Cardiac muscle cell (in vitro differentiated cells and primary cell): ENCODE results near the gene SAMD14. TPM values are rescaled to one million over a fixed set of nuclear protein-coding genes. Genes with fewer than 3 reads are reported as not detected.
A peak's percentile ranks its signal among the peaks of the same experiment; 100 is the strongest.

ENCODE experiments used
- DNase-seq, 2 donors: peaks; one replicate each; pipeline versions ENCODE4 v3.0.0 to v3.0.0-alpha.2; 2010 to 2017; ENCODE audit warnings: low read depth in 1 of 2, low spot score in 1 of 2
- H3K27ac ChIP-seq: fragments of 200-600 bp; sonication (generic); 2 replicates; pipeline ENCODE4 v1.5.1; 2016
- H3K27me3 ChIP-seq: fragments of 200-600 bp; sonication (generic); 2 replicates; pipeline ENCODE4 v1.6.0; 2016; ENCODE audit warnings: control low read depth
- H3K36me3 ChIP-seq: fragments of 200-600 bp; sonication (generic); 2 replicates; pipeline ENCODE4 v1.5.1; 2016; ENCODE audit warnings: control low read depth
- H3K4me1 ChIP-seq: fragments of 200-600 bp; sonication (generic); 2 replicates; pipeline ENCODE4 v1.8.1; 2017; ENCODE audit warnings: low read depth, mild to moderate bottlenecking, mixed run types
- H3K4me3 ChIP-seq: fragments of 200-600 bp; sonication (generic); 2 replicates; pipeline ENCODE4 v1.5.1; 2016; ENCODE audit warnings: mild to moderate bottlenecking
- H3K9me3 ChIP-seq: fragments of 200-600 bp; sonication (generic); 2 replicates; pipeline ENCODE4 v1.5.1; 2017; ENCODE audit warnings: low read depth, mild to moderate bottlenecking, control low read depth
- polyA plus RNA-seq: library from polyadenylated mRNA; unstranded; fragments of >200 nt; fragmentation: Nextera tagmentation; extraction: Ambion mirVana; gene quantifications from 2 replicates; pipeline ENCODE4 v1.2.1, GENCODE V29; 2016
- total RNA-seq: library from RNA; depleted of rRNA; stranded (reverse); fragments of >200 nt; gene quantifications from 2 replicates; pipeline ENCODE4 v1.2.3, GENCODE V29; 2016
- TF ChIP-seq, protein P1 (sequence below): IDR thresholded peaks from 2 replicates; pipeline ENCODE4 v1.5.1; 2012; ENCODE audit warnings: low read depth, mild to moderate bottlenecking, low read length

SAMD14 gene
- total and polyA plus RNA-seq, 2 experiments from 2014 or later, result 2.5 to 2.8 TPM

DNA sequence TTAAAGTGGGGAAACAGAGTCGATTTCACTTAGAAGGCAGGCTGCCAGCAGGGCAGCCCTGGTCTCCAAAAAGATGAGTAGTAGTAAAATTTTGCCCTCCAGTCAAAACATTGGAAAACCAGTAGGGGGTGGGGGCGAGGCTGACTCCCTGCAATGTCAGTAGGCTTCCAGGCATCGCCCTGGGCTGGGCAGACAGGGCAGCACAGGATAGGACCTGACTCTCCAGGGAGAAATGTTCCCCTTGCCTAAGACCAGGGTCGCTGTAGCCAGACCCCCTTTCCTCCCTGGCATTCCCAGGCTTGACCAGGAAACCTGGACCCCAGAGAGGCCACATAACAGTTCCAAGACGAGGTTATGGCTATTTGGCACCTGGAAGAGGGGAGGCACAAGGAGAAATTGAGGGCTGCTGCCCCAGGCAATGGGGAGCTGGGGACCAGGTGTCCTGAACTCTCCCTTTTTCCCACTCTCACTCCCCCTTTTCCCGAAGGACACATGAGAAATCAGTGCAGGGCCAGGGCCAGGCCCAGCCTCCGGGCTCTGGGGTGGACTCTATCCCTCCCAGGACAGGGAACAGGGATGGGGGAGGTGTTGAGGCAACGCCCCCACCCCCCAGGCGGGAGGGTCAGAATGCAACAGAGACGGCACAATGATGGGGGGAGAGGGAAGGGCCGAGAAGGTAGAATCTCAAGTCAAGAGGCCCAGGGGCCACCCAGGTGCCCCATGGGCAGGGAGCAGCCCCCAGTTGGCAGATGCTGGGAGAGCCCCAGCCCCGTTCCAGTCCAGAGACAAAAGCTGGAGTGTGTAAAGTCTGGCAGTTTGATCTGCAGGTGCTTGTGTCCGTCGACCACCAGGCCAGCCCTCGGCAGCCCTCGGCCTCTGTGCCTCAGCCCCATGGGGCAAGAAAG, 4.5 kb upstream of the SAMD14 start:
- DNase-seq, result no peak
- Histone ChIP-seq H3K4me1 (peaks cover 9% of the 10 kb centered on the region), H3K4me3 (no peak overlapping the region), H3K9me3 (no peaks in the 10 kb centered on the region), H3K36me3 (peaks cover 30% of the 10 kb centered on the region), H3K27ac (no peak overlapping the region), H3K27me3 (peaks cover 18% of the 10 kb centered on the region)
- TF ChIP-seq, protein P1, sequence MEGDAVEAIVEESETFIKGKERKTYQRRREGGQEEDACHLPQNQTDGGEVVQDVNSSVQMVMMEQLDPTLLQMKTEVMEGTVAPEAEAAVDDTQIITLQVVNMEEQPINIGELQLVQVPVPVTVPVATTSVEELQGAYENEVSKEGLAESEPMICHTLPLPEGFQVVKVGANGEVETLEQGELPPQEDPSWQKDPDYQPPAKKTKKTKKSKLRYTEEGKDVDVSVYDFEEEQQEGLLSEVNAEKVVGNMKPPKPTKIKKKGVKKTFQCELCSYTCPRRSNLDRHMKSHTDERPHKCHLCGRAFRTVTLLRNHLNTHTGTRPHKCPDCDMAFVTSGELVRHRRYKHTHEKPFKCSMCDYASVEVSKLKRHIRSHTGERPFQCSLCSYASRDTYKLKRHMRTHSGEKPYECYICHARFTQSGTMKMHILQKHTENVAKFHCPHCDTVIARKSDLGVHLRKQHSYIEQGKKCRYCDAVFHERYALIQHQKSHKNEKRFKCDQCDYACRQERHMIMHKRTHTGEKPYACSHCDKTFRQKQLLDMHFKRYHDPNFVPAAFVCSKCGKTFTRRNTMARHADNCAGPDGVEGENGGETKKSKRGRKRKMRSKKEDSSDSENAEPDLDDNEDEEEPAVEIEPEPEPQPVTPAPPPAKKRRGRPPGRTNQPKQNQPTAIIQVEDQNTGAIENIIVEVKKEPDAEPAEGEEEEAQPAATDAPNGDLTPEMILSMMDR, result no peak

DNA sequence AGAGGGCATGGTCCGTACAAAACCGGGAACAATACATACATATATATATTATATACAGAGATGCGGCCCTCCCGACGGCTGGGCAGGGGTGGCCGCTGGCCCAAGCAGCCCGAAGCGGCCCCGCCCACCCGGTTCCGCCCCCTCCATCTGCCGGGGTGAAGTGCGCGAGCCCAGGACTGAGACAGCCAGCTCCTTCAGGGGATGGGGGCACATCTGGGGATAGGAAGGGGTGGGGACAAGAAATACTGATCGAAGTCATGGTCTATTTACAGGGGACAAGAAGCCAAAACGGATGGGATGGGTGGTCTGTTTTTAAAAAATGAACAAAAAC, 3.8 kb upstream of the SAMD14 start:
- Histone ChIP-seq H3K4me1 (peaks cover 12% of the 10 kb centered on the region), H3K27ac (peak overlapping the region; percentile 56)

DNA sequence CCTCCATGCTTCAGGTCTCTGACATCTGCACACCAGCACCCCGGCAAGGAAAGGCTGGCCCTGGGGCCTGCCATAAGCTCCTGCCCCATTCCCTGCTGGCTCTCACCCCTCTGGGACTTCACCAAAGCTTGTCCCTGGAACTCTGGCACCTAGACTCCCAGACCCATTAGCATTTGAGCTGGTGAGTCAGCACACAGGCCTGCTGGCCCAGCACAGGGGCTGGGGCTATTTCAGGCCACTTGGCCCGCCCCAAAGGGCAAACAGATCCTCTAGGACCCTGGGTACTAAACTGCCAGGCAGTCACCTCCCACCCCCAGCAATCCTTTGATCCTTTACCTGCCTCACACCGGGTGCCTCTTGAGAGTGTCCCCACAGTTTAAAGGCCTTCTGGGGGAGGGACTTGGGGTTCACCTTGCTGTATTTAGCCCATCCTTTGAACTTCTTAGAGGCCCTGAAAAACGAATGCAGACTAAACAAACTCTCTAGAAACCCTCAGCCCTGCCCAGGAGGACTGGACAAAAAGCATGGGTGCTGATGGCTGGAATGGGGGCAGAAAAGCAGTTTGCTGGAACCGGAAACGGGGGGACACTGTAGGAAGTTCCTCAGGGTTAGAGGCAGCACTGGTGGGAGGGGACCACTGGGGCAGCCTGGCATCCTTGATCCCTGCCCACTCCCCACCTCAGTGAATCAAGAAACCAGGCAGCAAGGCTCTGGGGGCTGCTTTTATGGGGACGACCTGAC, 3.2 kb upstream of the SAMD14 start:
- Histone ChIP-seq H3K27me3 (peaks cover 28% of the 10 kb centered on the region), H3K27ac (peak overlapping the region; percentile 56), H3K36me3 (peaks cover 18% of the 10 kb centered on the region), H3K4me3 (no peak overlapping the region), H3K4me1 (peaks cover 12% of the 10 kb centered on the region), H3K9me3 (no peaks in the 10 kb centered on the region)
- peak in 1 of 2 donors; percentile 40 for DNase-seq
- TF ChIP-seq, protein P1, result no peak

More for the DNA sequence above, 3.8 kb upstream of the SAMD14 start:
- H3K27me3 ChIP-seq, result peaks cover 24% of the 10 kb centered on the region
- TF ChIP-seq, protein P1, result no peak
- H3K4me3 ChIP-seq, result no peak overlapping the region
- no peaks in the 10 kb centered on the region for H3K9me3 ChIP-seq
- no peak for DNase-seq
- peaks cover 23% of the 10 kb centered on the region for H3K36me3 ChIP-seq

DNA sequence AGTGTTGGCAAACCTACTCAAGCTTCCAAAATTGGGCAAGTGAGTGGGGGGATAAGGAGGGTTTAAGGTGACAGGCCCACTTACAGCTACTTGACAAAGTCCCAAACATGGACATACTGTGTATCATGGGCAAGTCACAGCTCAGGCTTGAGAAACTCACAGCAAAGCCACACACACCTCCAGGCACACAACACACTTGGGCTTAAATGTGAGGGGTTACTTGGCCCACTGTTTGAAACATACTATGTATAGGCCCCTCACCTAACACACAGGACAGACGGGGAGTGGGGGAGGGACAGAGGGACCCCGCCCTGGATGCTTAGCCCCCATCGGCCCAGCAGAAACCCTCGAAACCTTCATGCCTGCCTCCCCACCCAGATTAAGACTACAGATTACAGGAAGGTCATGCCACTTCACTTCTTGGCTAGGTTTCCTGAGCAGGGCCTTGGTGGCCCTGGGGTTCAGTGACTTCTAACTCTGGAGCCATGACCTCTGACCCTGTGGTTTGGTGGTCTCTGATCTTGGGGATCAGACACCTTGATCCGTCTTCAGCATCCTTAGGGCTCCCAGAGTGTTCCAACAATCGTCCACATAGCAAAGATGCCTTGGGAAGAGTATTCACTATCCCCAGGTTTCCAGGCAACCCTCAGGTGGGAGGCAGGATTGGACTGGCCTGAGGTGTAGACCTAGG, 2.3 kb upstream of the SAMD14 start:
- TF ChIP-seq, protein P1, result no peak
- Histone ChIP-seq H3K9me3 (no peaks in the 10 kb centered on the region), H3K36me3 (peaks cover 9% of the 10 kb centered on the region), H3K27ac (peak overlapping the region; percentile 56), H3K27me3 (peaks cover 28% of the 10 kb centered on the region), H3K4me1 (peaks cover 12% of the 10 kb centered on the region), H3K4me3 (no peak overlapping the region)
- no peak for DNase-seq

DNA sequence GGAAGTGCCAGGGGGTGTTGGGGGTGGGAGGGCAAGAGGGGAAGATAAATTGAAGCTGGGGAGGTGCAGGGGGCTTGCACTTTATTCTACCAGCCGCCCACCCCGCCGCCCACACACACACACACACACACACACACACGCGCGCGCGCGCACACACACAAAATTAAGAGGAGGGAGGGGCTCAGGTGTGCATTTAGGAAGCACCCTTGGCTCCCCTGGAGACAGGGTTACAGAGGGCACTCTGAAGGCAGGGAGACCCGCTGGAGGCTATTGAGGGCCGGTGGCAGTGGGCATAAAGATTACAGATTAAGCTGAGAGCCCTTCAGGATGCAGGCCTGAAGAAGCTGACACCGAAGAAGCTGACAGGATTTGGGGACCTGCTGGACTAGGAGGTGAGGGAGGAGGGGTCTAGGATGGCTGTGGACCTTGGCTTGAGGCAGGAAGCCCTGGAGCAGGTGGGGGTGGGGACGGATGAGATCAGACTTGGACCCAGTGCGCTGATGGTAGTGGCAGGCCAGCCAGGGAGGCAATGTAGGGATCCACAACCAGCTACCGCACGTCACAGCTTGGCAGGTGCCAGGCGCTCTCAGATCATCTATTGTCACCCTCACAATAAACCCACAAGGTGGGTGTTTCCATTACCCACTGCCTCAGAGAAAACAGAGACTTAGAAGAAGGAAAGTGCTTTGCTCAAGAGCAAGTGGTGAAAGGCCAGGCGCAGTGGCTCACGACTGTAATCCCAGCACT, 772 bp upstream of the SAMD14 start:
- TF ChIP-seq, protein P1, result no peak
- H3K9me3 ChIP-seq, result no peaks in the 10 kb centered on the region
- H3K27me3 ChIP-seq, result peaks cover 28% of the 10 kb centered on the region
- H3K36me3 ChIP-seq, result peaks cover 2% of the 10 kb centered on the region
- DNase-seq, result no peak
- peaks cover 12% of the 10 kb centered on the region for H3K4me1 ChIP-seq
- peak overlapping the region; percentile 33 for H3K4me3 ChIP-seq
- no peak overlapping the region for H3K27ac ChIP-seq
